BE2C (cell line): ENCODE results near the gene SEMA3F.

ENCODE experiments used
- DNase-seq: peaks from one replicate; pipeline ENCODE4 v3.0.0-alpha.2; 2020
- H3K27me3 ChIP-seq: fragments of 250-450 bp; sonication (Bioruptor Pico); 2 replicates; pipeline ENCODE4 v1.5.1; 2020; ENCODE audit warnings: mild to moderate bottlenecking
- H3K36me3 ChIP-seq: fragments of 250-450 bp; sonication (Bioruptor Pico); 2 replicates; pipeline ENCODE4 v1.5.1; 2020; ENCODE audit warnings: mild to moderate bottlenecking
- H3K4me1 ChIP-seq: fragments of 250-450 bp; sonication (Bioruptor Pico); 2 replicates; pipeline ENCODE4 v1.5.1; 2020
- H3K4me3 ChIP-seq: 2 replicates; pipeline ENCODE4 v1.5.1; 2011; ENCODE audit warnings: low read depth, low read length
- H3K9me3 ChIP-seq: fragments of 250-450 bp; sonication (Bioruptor Pico); 2 replicates; pipeline ENCODE4 v1.5.1; 2020
- TF ChIP-seq, protein P1 (sequence below): IDR thresholded peaks from 2 replicates; pipeline ENCODE4 v1.5.1; 2012; ENCODE audit warnings: mild to moderate bottlenecking, low read depth, low read length

SEMA3F gene

DNA sequence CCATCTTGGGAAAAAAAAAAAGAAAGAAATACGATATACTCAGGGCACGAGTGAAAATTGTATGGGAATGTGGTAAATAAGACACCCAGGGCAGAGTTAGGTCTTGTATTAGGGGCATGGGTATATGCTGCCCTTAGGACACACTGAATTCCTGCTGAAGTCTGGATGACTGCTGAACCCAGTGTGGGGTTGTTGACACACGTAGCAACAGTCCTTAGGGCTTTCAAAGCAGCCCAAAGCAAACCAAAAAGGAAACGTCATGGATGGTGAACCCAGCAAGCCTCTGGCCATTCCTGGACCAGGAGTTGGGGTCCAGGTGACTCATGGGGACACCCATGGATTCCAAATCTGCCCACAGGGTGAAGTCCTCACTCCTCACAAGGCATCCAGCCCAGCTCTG lies 27.1 kb upstream of the SEMA3F start:
- H3K36me3 ChIP-seq = no peaks in the 10 kb centered on the region
- DNase-seq = no peak
- H3K4me1 ChIP-seq = peaks cover 27% of the 10 kb centered on the region
- H3K27me3 ChIP-seq = no peaks in the 10 kb centered on the region
- no peak overlapping the region for H3K4me3 ChIP-seq
- TF ChIP-seq, protein P1, sequence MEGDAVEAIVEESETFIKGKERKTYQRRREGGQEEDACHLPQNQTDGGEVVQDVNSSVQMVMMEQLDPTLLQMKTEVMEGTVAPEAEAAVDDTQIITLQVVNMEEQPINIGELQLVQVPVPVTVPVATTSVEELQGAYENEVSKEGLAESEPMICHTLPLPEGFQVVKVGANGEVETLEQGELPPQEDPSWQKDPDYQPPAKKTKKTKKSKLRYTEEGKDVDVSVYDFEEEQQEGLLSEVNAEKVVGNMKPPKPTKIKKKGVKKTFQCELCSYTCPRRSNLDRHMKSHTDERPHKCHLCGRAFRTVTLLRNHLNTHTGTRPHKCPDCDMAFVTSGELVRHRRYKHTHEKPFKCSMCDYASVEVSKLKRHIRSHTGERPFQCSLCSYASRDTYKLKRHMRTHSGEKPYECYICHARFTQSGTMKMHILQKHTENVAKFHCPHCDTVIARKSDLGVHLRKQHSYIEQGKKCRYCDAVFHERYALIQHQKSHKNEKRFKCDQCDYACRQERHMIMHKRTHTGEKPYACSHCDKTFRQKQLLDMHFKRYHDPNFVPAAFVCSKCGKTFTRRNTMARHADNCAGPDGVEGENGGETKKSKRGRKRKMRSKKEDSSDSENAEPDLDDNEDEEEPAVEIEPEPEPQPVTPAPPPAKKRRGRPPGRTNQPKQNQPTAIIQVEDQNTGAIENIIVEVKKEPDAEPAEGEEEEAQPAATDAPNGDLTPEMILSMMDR = no peak
- H3K9me3 ChIP-seq = no peaks in the 10 kb centered on the region

DNA sequence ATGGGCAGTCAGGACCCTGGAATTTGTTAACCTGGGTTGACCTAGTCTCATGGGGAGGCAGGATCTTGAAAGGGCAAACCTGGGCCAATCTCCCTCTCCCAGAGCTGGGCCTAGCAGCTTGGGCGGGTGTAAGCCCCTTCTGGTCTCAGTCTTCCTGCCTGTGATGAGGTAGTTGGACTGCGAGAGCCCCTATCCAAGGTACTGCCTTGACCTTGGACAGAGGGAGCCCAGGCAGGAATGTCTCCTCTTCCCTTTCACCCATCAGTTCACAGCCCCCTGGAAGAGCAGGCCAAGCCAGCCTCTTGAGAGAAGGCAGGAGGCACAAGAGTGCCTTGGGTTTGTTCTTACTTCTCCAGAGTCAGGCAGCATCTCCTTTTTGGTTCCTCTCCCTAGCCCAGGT lies 24.7 kb upstream of the SEMA3F start:
- no peaks in the 10 kb centered on the region for H3K9me3 ChIP-seq
- TF ChIP-seq, protein P1 = no peak
- no peak overlapping the region for H3K4me3 ChIP-seq
- DNase-seq = no peak
- no peaks in the 10 kb centered on the region for H3K36me3 ChIP-seq
- peaks cover 11% of the 10 kb centered on the region for H3K4me1 ChIP-seq
- no peaks in the 10 kb centered on the region for H3K27me3 ChIP-seq

DNA sequence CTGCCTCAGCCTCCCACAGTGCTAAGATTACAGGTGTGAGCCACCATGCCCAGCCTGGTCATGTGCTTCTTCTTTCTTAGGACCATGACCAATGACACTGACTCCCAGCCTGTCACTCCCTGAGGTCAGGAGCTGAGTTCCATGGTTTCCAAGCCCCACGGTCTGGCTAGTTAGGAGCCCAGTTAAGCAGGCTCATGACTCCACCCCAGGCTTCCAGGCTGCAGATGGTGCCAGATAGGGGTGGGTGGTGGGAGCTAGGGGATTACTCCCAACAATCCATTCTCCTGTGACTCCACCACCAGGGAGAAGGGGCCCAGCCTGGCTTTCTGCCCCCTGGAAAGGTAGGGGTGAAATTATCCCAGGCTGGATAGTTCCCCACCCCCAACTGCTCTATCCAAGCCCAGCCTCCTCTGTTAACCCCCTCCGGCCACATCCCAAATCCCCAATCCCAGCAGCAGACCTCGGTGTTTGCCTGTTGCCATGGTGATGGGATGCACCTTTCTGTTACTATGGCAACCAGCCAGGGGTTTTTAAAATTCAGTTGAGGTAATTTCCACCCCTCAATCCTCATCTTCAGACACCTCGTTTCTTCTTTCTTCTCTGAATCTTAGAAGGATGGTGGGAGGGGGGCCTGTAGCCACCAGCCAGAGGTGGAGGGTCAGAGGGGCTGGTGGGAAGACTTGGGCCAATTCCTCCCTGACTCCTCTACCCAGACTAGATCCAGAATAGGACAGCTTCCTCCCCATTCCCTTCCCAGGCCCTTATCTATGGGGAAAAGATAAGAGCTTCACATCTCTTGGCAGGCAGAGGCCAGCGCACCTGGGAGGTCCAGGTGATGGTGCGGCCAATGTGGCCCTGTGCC lies 22.5 kb upstream of the SEMA3F start:
- Histone ChIP-seq H3K27me3 (no peaks in the 10 kb centered on the region), H3K4me3 (no peak overlapping the region), H3K36me3 (no peaks in the 10 kb centered on the region), H3K9me3 (no peaks in the 10 kb centered on the region), H3K4me1 (peaks cover 9% of the 10 kb centered on the region)
- no peak for DNase-seq
- TF ChIP-seq, protein P1 = no peak

DNA sequence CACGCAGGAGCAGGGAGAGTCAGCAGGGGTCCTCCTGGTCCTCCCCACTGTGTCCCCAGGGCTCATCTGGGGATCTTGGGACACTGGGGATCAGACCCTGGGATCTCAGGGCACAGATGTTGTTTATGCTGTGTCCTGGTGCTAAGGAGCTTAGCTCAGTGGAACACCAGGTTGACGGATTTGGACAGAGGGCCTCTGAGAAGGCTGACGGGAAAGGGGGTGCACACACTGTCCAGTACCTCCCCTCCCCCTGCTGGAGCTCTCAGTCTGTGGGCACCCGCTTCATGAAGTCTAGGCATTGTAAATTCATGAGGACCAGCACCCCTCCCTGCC lies 21.9 kb upstream of the SEMA3F start:
- TF ChIP-seq, protein P1 = no peak
- Histone ChIP-seq H3K4me3 (no peak overlapping the region), H3K36me3 (no peaks in the 10 kb centered on the region)

DNA sequence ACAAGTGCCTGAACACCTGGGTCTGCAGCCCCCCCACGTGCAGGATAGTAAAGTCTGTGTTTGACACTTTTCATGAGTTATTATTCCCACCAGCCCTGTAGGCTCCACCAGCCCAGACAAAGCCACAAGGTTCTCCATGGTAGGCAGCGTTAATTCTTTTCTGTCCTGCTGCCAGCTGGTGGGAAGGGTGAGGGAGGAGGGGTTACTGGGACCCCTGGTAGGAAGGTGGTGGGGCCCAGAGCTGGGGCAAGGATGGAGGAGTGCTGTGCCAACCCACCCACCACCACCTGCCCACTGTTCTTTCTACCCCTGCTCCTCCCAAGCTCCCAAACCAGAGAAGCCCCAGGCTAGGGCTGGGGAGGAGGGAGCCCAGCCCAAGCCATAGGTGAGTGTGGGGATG lies 20.8 kb upstream of the SEMA3F start:
- Histone ChIP-seq H3K27me3 (no peaks in the 10 kb centered on the region), H3K4me3 (no peak overlapping the region), H3K9me3 (no peaks in the 10 kb centered on the region), H3K36me3 (no peaks in the 10 kb centered on the region), H3K4me1 (peaks cover 19% of the 10 kb centered on the region)
- TF ChIP-seq, protein P1 = no peak
- DNase-seq = no peak

More for the DNA sequence above, 21.9 kb upstream of the SEMA3F start:
- H3K4me1 ChIP-seq = peaks cover 9% of the 10 kb centered on the region
- H3K27me3 ChIP-seq = no peaks in the 10 kb centered on the region
- no peaks in the 10 kb centered on the region for H3K9me3 ChIP-seq
- DNase-seq = no peak

DNA sequence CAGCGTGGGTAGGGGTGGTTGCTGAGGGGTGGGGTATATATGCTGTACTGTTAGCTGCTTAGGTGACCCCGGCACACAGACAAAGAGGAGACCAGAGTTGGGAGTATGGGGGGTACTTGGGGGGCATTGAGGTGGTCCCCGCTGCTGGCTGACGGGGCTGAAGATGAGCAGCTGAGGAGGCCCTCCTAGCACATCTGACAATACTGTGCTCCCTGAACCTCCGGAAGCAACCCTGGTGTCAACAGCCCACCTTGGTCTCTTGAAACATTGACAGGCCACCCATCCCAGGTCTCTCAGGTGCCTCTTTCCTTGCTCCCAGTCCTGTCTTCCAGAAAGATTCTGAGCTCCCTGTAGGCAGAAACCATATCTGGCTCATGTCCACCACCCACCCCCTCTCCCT lies 19.2 kb upstream of the SEMA3F start:
- H3K4me1 ChIP-seq = peaks cover 24% of the 10 kb centered on the region
- TF ChIP-seq, protein P1 = no peak
- H3K4me3 ChIP-seq = no peak overlapping the region
- H3K27me3 ChIP-seq = no peaks in the 10 kb centered on the region
- DNase-seq = no peak
- no peaks in the 10 kb centered on the region for H3K36me3 ChIP-seq
- H3K9me3 ChIP-seq = no peaks in the 10 kb centered on the region
